ENCODE results near the gene PRCD. TPM values are rescaled to one million over a fixed set of nuclear protein-coding genes. Genes with fewer than 3 reads are reported as not detected.
"Not testable (repeated sequence)": the region's sequence is repeated elsewhere in the genome, so short reads cannot be mapped to it uniquely, and the experiment has no call there.

PRCD gene
- total and polyA plus RNA-seq, 8 donors = 0.55 to 7.3 (median 1.1) TPM

DNA sequence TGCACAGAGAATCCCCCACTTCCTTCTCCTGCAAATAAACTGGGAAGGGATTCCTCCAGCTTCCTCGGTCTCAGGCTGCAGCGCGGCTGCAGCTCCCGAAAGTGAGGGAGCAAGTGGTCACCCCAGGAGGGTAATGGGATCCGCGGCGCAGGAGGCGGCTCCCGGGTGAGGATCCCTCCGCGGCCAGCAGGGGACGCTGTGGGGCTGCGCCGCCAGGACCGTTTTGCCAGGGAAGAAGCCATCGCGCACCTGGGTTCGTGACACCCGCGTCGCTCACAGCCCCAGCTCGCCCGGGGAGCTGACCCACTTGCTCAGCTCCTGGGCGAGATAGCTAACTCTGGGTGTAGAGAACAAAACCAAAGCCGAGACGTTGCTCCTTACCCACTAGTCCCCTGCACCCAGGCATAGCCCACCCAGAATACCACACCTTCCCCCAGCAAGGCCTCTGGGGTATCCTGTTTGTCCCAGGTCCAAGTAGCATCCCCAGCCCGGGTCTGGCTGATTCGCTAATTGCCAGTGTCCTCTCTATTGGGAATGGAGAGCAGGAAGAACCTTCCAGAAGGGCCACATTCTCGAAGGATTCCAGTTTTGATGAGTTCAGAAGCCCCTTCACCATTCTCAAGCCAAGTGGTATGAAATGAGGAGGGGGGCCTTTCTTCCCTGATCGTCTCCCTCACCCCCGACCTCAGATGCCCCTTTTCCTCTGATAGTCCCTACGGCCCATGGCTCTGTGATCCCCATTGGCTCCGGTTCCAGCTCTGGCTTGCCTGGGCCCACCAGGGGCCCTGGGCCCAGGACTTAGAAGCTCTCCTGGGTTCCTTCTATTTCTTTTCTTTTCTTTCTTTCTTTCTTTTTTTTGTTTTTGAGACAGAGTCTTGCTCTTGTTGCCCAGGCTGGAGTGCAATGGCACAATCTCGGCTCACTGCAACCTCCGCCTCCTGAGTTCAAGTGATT, 16.5 kb upstream of the PRCD start:
- Histone ChIP-seq H3K4me1 (peaks cover 9 to 14% (median 10%) of the 10 kb centered on the region in 3 donors), H3K27me3 (peaks cover 0 to 5% (median 0%) of the 10 kb centered on the region in 4 donors), H3K4me3 (no peak overlapping the region), H3K27ac (no peak overlapping the region), H3K36me3 (no peaks in the 10 kb centered on the region), H3K9me3 (no peaks in the 10 kb centered on the region)
- peak in 5 of 6 donors; percentile 57 to 94 (median 80) for DNase-seq
- TF ChIP-seq, protein P1, sequence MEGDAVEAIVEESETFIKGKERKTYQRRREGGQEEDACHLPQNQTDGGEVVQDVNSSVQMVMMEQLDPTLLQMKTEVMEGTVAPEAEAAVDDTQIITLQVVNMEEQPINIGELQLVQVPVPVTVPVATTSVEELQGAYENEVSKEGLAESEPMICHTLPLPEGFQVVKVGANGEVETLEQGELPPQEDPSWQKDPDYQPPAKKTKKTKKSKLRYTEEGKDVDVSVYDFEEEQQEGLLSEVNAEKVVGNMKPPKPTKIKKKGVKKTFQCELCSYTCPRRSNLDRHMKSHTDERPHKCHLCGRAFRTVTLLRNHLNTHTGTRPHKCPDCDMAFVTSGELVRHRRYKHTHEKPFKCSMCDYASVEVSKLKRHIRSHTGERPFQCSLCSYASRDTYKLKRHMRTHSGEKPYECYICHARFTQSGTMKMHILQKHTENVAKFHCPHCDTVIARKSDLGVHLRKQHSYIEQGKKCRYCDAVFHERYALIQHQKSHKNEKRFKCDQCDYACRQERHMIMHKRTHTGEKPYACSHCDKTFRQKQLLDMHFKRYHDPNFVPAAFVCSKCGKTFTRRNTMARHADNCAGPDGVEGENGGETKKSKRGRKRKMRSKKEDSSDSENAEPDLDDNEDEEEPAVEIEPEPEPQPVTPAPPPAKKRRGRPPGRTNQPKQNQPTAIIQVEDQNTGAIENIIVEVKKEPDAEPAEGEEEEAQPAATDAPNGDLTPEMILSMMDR (IDR thresholded peaks at IDR 0.05) = peak; percentile 99 to 100 (median 99)
- WGBS, 2 donors = 17 to 18% methylated on average over 33 to 35 of the region's 35 CpGs
- ATAC-seq = peak; percentile 77 to 90 (median 88)
- intact Hi-C loops (cut with DNase I) = loop anchor here in 2 of 3 donors (5.0 to 10.0 kb wide), 2 partner anchors 101 to 104 kb away; no protein-coding TSS in a partner anchor
- FAIRE-seq = no peak

DNA sequence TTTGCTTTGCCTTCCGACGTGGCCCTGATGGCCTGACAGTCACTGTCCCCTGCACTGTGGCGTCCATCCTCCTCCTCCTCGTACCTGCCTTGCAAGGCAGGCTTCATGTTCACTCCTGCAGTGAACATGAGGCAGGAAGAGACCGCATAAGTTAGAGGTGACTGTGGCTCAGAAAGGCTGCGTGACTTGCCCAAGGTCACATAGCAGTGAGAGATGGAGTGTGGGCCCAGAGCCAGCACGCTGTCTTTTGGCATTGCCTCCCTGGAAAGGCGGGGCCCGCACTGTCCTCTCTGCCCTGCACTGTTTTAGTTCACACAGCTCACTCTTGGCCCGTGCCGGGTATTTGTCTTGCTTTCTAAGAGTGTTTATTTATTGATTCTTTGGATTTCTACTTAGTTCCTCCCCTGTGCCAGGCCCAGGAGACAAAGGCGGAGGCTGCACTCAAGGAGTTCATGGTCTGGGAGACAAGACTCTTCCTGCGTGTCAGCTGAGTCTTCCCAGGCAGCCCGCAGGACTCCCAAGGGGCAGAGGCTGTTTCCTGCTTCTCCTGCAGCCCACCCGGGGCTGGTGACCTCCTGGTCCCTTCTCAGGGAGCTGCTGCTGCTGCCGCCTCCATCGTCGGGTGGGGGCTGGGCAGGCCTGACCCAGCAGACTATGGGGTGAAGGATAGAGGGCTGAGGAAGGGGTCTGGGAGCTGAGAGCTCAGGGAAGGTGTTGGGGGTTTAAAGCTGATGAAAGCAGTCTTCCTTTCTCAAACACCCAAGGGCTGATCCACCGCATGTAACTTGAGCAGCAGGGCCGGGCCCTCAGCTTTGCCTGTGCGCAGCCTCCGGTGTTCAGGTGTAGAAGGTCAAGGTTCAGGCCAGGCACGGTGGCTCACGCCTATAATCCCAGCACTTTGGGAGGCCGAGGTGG, 15.0 kb upstream of the PRCD start:
- no peaks in the 10 kb centered on the region for H3K9me3 ChIP-seq
- H3K36me3 ChIP-seq = no peaks in the 10 kb centered on the region
- peak; percentile 58 to 84 (median 74) for ATAC-seq
- peaks cover 9 to 14% (median 10%) of the 10 kb centered on the region in 3 donors for H3K4me1 ChIP-seq
- peak overlapping the region in 2 of 4 donors; percentile 22 to 23 for H3K27ac ChIP-seq
- intact Hi-C loops (cut with DNase I) = loop anchor here in 2 of 3 donors (5.0 to 10.0 kb wide), 2 partner anchors 100 to 102 kb away; no protein-coding TSS in a partner anchor
- TF ChIP-seq, protein P1 (IDR thresholded peaks at IDR 0.05) = no peak
- no peak overlapping the region for H3K4me3 ChIP-seq
- 20% methylated on average over 25 of the region's 25 CpGs for WGBS, 2 donors
- H3K27me3 ChIP-seq = peaks cover 0 to 5% (median 0%) of the 10 kb centered on the region in 4 donors
- peak in 5 of 6 donors; percentile 76 to 91 (median 80) for DNase-seq
- no peak for FAIRE-seq

DNA sequence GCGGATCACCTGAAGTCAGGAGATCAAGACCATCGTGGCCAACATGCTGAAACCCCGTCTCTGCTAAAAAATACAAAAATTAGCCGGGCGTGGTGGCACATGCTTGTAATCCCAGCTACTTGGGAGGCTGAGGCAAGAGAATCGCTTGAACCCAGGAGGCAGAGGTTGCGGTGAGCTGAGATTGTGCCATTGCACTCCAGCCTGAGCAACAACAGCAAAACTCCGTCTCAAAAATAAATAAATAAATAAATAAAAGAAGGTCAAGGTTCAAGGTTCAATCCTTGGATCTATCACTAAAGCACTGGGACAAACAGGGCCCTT, 14.4 kb upstream of the PRCD start:
- H3K36me3 ChIP-seq, H3K9me3 ChIP-seq, H3K27ac ChIP-seq, FAIRE-seq, H3K27me3 ChIP-seq, DNase-seq, ATAC-seq, H3K4me3 ChIP-seq: not testable (repeated sequence)
- whole genome bisulfite sequencing, 2 donors = 80 to 82% methylated on average over 8 of the region's 8 CpGs
- intact Hi-C loops (cut with DNase I) = loop anchor here in 1 of 3 donors (10.0 kb wide), 1 partner anchor 99 kb away; no protein-coding TSS in a partner anchor
- H3K4me1 ChIP-seq = peaks cover 9 to 14% (median 10%) of the 10 kb centered on the region in 3 donors

DNA sequence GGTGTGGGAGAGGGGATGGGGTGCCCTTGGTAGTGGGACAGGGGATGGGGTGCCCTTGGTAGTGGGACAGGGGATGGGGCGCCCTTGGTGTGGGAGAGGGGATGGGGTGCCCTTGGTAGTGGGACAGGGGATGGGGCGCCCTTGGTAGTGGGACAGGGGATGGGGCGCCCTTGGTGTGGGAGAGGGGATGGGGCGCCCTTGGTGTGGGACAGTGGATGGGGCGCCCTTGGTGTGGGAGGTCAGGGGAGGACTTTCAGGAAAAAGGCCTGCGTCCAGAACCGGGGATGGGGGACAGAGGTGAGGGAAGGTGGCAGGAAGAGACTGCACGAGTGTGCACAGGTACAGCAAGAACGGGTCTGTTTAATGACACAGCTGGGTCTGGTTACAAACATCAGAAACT, 12.8 kb upstream of the PRCD start:
- H3K9me3 ChIP-seq, H3K4me3 ChIP-seq, FAIRE-seq, DNase-seq, H3K36me3 ChIP-seq, H3K27me3 ChIP-seq, ATAC-seq, H3K27ac ChIP-seq: not testable (repeated sequence)
- peaks cover 9 to 14% (median 10%) of the 10 kb centered on the region in 3 donors for H3K4me1 ChIP-seq
- 63 to 70% methylated on average over 8 to 9 of the region's 9 CpGs for WGBS, 2 donors
- intact Hi-C loops (cut with DNase I) = loop anchor here in 1 of 3 donors (10.0 kb wide), 1 partner anchor 98 kb away; no protein-coding TSS in a partner anchor

DNA sequence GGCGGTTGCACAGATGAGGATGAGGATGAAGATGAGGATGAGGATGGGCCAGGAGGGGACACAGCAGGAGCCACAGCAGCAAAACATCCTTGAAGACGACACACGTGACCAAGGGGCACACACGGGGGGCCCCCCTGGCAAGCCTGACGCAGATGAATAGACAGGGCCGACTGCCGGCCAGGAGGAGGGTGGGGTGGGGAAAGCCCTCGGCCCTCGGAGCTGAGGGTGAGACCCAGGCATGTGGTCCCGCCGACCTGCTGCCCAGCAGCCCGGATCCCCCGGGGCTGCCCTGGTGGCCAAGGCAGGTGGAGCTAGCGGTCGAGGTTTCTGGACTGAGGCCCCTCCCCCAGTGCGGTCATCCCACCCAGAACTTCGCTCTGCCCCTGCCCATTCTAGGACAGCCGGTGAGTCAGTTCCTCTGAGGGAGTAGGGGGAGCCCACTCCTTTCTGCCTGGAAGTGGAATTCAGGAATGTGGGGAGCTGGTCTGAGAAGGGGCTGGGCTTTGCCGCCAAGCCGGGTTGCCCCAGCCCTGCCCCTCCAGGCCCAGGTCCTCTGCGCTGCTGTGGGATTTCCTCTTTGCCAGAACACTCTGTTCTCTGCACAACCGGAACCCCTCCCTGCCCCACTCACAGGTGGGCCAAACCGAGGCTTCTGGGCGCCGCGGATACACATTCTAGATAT, 12.3 kb upstream of the PRCD start:
- H3K27ac ChIP-seq = peak overlapping the region in 1 of 4 donors; percentile 11
- peaks cover 9 to 14% (median 10%) of the 10 kb centered on the region in 3 donors for H3K4me1 ChIP-seq
- no peaks in the 10 kb centered on the region for H3K36me3 ChIP-seq
- H3K9me3 ChIP-seq = no peaks in the 10 kb centered on the region
- TF ChIP-seq, protein P1 (IDR thresholded peaks at IDR 0.05) = no peak
- H3K27me3 ChIP-seq = peaks cover 0 to under 1% (median 0%) of the 10 kb centered on the region in 4 donors
- FAIRE-seq = no peak
- intact Hi-C loops (cut with DNase I) = loop anchor here in 1 of 3 donors (10.0 kb wide), 1 partner anchor 97 kb away; no protein-coding TSS in a partner anchor
- no peak overlapping the region for H3K4me3 ChIP-seq
- ATAC-seq = no peak
- DNase-seq = peak in 1 of 6 donors; percentile 72
- 48 to 62% methylated on average over 19 to 26 of the region's 26 CpGs for WGBS, 2 donors

All from pancreas (tissue), 10 donors.